Measurements from ENCODE around the gene ELOVL6.
"Not testable (repeated sequence)": the region's sequence is repeated elsewhere in the genome, so short reads cannot be mapped to it uniquely, and the experiment has no call there.

Gene ELOVL6

GRCh38 chr4:110196871-110197528 lies 1.4 kb downstream of the ELOVL6 start:
- peak overlapping the region; percentile 85 for H3K4me3 ChIP-seq (ENCODE audit: low read length)
- TF ChIP-seq CTCF (IDR thresholded peaks at IDR 0.05; ENCODE audit: insufficient read depth, low read depth, low read length, missing control alignments), result no peak
- DNase-seq (ENCODE audit: low read depth), result peak; percentile 47

GRCh38 chr4:110196206-110196870 lies 2.1 kb downstream of the ELOVL6 start:
- peak; percentile 47 for DNase-seq (ENCODE audit: low read depth)
- H3K4me3 ChIP-seq (ENCODE audit: low read length), result peak overlapping the region; percentile 85
- TF ChIP-seq CTCF (IDR thresholded peaks at IDR 0.05; ENCODE audit: insufficient read depth, low read depth, low read length, missing control alignments), result no peak

GRCh38 chr4:110195561-110196205 lies 2.7 kb downstream of the ELOVL6 start:
- peak; percentile 88 for DNase-seq (ENCODE audit: low read depth)
- H3K4me3 ChIP-seq (ENCODE audit: low read length), result peak overlapping the region; percentile 85
- TF ChIP-seq CTCF (IDR thresholded peaks at IDR 0.05; ENCODE audit: insufficient read depth, low read depth, low read length, missing control alignments), result no peak

- H3K4me3 ChIP-seq (ENCODE audit: low read length), result no peak overlapping the region
- peak; percentile 97 for DNase-seq (ENCODE audit: low read depth)
- no peak for TF ChIP-seq CTCF (IDR thresholded peaks at IDR 0.05; ENCODE audit: insufficient read depth, low read depth, low read length, missing control alignments)
Observed at GRCh38 chr4:110193822-110194761, 4.3 kb downstream of the ELOVL6 start.

- DNase-seq (ENCODE audit: low read depth); H3K4me3 ChIP-seq (ENCODE audit: low read length): not testable (repeated sequence)
Observed at GRCh38 chr4:110193287-110193686, 5.1 kb downstream of the ELOVL6 start.

GRCh38 chr4:110190249-110190648 lies 8.2 kb downstream of the ELOVL6 start:
- H3K4me3 ChIP-seq (ENCODE audit: low read length), result no peak overlapping the region
- no peak for TF ChIP-seq CTCF (IDR thresholded peaks at IDR 0.05; ENCODE audit: insufficient read depth, low read depth, low read length, missing control alignments)
- peak; percentile 22 for DNase-seq (ENCODE audit: low read depth)

- DNase-seq (ENCODE audit: low read depth), result no peak
- no peak overlapping the region for H3K4me3 ChIP-seq (ENCODE audit: low read length)
- no peak for TF ChIP-seq CTCF (IDR thresholded peaks at IDR 0.05; ENCODE audit: insufficient read depth, low read depth, low read length, missing control alignments)
Observed at GRCh38 chr4:110188113-110188512, 10.3 kb downstream of the ELOVL6 start.

Data from epithelial cell of esophagus (primary cell).